ENCODE results near the gene RPL13A. TPM values are rescaled to one million over a fixed set of nuclear protein-coding genes. Genes with fewer than 3 reads are reported as not detected.

RPL13A gene
- total and polyA plus RNA-seq, 9 of the 15 experiments (the other 6 are each of a cell fraction or from before 2014, with no cell fraction given): 1,744 to 5,482 (median 2,949) TPM

DNA sequence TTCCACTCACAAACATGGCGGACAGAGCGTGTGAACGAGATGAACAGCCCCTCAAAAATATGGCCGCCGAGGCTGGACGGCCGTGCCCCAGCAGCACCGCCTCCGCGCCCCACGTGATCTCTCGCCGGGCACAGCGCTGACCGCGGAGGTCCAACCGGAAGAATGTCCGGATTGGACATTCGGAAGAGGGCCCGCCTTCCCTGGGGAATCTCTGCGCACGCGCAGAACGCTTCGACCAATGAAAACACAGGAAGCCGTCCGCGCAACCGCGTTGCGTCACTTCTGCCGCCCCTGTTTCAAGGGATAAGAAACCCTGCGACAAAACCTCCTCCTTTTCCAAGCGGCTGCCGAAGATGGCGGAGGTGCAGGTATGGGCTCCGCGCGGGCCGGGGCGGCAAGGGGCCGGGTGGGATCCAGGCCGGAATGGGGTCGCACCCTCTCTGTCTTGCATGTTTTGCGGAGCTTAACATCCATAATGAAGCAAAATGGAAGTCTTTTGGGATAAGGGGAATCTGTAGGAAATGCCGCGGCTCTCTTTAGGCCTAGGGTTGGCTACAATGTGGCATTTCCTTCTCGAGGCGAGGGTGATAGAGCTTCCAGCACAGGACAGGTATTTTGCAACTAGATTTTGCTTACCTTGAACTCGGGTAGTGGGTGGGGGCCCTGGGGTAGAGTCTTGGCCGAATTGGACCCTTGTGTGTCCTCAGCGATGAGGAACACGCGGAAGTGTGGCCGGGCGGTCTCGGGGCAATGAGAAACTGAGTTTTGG, at the start of gene RPL13A (continued):
- TF ChIP-seq, protein P1, sequence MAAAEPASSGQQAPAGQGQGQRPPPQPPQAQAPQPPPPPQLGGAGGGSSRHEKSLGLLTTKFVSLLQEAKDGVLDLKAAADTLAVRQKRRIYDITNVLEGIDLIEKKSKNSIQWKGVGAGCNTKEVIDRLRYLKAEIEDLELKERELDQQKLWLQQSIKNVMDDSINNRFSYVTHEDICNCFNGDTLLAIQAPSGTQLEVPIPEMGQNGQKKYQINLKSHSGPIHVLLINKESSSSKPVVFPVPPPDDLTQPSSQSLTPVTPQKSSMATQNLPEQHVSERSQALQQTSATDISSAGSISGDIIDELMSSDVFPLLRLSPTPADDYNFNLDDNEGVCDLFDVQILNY (CRISPR knock-in tag; IDR thresholded peaks at IDR 0.05): 0 out of 2 replicates have a peak, but pooled peaks have one; percentile 43
- TF ChIP-seq IFI16 (CRISPR knock-in tag; IDR thresholded peaks at IDR 0.05) (no peak), BRD4 (IDR thresholded peaks at IDR 0.05) (peak; percentile 91; the same call in 1 of the 2 replicates), TBL1XR1 (IDR thresholded peaks at IDR 0.05; ENCODE audit: low read length in 2 of 2) (peak in 1 of 2 experiments; percentile 75; a peak in 2 of 4 replicates), EGR1 (conservative IDR thresholded peaks at IDR 0.05) (peak; percentile 89), HDAC8 (tag; IDR thresholded peaks at IDR 0.05) (no peak), CHD4 (IDR thresholded peaks at IDR 0.05; ENCODE audit: insufficient read depth, insufficient replicate concordance, low read depth, low read length, poor library complexity, severe bottlenecking) (no peak), ELF4 (CRISPR knock-in tag; IDR thresholded peaks at IDR 0.05) (no peak), GABPA (tag; conservative IDR thresholded peaks at IDR 0.05; ENCODE audit: low read depth) (peak; percentile 92), SMAD1 (IDR thresholded peaks at IDR 0.05; ENCODE audit: low read depth, low read length, partially characterized antibody) (peak; percentile 84), ZNF644 (tag; IDR thresholded peaks at IDR 0.05; ENCODE audit: low read depth) (peak; percentile 89), L3MBTL2 (IDR thresholded peaks at IDR 0.05) (peak; percentile 45; the same call in 1 of the 2 replicates)
- TF ChIP-seq, protein P2, sequence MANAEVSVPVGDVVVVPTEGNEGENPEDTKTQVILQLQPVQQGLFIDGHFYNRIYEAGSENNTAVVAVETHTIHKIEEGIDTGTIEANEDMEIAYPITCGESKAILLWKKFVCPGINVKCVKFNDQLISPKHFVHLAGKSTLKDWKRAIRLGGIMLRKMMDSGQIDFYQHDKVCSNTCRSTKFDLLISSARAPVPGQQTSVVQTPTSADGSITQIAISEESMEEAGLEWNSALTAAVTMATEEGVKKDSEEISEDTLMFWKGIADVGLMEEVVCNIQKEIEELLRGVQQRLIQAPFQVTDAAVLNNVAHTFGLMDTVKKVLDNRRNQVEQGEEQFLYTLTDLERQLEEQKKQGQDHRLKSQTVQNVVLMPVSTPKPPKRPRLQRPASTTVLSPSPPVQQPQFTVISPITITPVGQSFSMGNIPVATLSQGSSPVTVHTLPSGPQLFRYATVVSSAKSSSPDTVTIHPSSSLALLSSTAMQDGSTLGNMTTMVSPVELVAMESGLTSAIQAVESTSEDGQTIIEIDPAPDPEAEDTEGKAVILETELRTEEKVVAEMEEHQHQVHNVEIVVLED (CRISPR knock-in tag; IDR thresholded peaks at IDR 0.05): peak; percentile 72
- TF ChIP-seq, protein P3, sequence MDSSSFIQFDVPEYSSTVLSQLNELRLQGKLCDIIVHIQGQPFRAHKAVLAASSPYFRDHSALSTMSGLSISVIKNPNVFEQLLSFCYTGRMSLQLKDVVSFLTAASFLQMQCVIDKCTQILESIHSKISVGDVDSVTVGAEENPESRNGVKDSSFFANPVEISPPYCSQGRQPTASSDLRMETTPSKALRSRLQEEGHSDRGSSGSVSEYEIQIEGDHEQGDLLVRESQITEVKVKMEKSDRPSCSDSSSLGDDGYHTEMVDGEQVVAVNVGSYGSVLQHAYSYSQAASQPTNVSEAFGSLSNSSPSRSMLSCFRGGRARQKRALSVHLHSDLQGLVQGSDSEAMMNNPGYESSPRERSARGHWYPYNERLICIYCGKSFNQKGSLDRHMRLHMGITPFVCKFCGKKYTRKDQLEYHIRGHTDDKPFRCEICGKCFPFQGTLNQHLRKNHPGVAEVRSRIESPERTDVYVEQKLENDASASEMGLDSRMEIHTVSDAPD (CRISPR knock-in tag; IDR thresholded peaks at IDR 0.05): no peak
- TF ChIP-seq, protein P4, sequence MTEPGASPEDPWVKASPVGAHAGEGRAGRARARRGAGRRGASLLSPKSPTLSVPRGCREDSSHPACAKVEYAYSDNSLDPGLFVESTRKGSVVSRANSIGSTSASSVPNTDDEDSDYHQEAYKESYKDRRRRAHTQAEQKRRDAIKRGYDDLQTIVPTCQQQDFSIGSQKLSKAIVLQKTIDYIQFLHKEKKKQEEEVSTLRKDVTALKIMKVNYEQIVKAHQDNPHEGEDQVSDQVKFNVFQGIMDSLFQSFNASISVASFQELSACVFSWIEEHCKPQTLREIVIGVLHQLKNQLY (CRISPR knock-in tag; conservative IDR thresholded peaks at IDR 0.05): peak in 1 of 2 experiments; percentile 12; a peak in 1 of 4 replicates
- TF ChIP-seq, protein P5, sequence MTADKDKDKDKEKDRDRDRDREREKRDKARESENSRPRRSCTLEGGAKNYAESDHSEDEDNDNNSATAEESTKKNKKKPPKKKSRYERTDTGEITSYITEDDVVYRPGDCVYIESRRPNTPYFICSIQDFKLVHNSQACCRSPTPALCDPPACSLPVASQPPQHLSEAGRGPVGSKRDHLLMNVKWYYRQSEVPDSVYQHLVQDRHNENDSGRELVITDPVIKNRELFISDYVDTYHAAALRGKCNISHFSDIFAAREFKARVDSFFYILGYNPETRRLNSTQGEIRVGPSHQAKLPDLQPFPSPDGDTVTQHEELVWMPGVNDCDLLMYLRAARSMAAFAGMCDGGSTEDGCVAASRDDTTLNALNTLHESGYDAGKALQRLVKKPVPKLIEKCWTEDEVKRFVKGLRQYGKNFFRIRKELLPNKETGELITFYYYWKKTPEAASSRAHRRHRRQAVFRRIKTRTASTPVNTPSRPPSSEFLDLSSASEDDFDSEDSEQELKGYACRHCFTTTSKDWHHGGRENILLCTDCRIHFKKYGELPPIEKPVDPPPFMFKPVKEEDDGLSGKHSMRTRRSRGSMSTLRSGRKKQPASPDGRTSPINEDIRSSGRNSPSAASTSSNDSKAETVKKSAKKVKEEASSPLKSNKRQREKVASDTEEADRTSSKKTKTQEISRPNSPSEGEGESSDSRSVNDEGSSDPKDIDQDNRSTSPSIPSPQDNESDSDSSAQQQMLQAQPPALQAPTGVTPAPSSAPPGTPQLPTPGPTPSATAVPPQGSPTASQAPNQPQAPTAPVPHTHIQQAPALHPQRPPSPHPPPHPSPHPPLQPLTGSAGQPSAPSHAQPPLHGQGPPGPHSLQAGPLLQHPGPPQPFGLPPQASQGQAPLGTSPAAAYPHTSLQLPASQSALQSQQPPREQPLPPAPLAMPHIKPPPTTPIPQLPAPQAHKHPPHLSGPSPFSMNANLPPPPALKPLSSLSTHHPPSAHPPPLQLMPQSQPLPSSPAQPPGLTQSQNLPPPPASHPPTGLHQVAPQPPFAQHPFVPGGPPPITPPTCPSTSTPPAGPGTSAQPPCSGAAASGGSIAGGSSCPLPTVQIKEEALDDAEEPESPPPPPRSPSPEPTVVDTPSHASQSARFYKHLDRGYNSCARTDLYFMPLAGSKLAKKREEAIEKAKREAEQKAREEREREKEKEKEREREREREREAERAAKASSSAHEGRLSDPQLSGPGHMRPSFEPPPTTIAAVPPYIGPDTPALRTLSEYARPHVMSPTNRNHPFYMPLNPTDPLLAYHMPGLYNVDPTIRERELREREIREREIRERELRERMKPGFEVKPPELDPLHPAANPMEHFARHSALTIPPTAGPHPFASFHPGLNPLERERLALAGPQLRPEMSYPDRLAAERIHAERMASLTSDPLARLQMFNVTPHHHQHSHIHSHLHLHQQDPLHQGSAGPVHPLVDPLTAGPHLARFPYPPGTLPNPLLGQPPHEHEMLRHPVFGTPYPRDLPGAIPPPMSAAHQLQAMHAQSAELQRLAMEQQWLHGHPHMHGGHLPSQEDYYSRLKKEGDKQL (CRISPR knock-in tag; IDR thresholded peaks at IDR 0.05; ENCODE audit: borderline replicate concordance): no peak
